GM18505 (cell line): ENCODE data around the gene HAS3.
"Not testable (repeated sequence)": the region's sequence is repeated elsewhere in the genome, so short reads cannot be mapped to it uniquely, and the experiment has no call there.

Experiments
- ATAC-seq: cut with Tn5 transposase; IDR thresholded peaks from one replicate; pipeline ENCODE4 v1.9.1; 2021; ENCODE audit not compliant: unreplicated experiment
- POLR2A ChIP-seq: IDR thresholded peaks from 4 replicates; pipeline ENCODE4 v1.6.1; 2011; ENCODE audit warnings: borderline replicate concordance; ENCODE audit not compliant: insufficient read depth, insufficient read length; ENCODE audit errors: extremely low read depth

HAS3 gene

GRCh38 chr16:69105501-69106361 lies at the start of gene HAS3:
Gene HAS3, plus strand, starts transcription at chr16:69105653. Its CDS starts 3,743 bp downstream, at chr16:69109396.
- TF ChIP-seq POLR2A = no peak
- ATAC-seq = no peak

DNA sequence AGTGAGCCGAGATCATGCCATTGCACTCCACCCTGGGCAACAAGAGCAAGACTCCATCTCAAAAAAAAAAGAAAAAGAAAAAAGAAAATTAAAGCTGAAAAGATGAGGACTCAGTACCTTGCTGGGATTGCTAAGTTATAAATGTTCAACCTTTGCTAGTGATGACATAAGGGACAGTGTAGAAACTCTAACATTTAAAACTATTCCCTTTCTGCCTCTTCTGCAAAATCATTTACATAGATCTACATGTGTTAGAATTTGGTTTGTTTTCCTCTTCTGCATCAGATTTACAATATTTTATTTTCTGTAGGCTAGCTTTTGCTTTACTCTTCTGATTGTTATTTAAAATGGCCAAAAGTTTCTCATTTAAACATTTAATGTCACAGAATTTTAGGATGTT lies 49.5 kb upstream of the HAS3 start:
- no peak for TF ChIP-seq POLR2A
- no peak for ATAC-seq

DNA sequence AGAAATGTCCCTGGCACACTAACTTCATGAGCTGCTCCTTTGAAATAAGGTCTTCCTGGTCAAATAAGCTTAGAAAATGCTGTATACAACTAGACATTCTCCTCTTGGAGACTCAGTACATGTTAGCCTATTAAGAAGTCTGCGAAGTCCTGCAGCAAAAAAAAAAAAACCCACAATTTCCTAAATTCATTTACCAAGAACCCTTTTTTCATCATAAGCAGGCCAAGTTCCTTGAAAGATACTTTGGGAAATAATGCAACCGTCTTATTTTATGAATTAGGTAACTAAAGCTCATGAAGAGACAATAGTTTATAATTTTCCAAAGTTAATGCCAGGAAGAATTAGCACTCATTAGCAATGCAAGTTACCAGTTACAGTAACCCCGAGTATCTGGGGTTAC lies 49.0 kb upstream of the HAS3 start:
- no peak for ATAC-seq
- no peak for TF ChIP-seq POLR2A

GRCh38 chr16:69057400-69058378 lies 47.8 kb upstream of the HAS3 start:
- no peak for TF ChIP-seq POLR2A
- ATAC-seq = no peak

DNA sequence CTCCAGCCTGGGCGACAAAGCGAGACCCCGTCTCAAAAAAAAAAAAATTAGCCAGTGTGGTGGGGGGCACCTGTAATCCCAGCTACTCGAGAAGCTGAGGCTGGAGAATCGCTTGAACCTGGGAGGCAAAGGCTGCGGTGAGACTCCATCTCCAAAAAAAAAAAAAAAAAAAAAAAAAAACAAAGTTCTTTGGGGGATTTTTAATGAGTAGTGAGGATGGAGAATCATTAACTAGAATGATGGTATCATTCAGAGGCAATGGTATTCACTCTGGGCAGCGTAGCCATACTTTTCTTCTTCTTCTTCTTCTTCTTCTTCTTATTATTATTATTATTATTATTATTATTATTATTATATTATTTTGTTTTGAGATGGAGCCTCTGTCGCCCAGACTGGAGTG lies 42.0 kb upstream of the HAS3 start:
- not testable (repeated sequence) for ATAC-seq

GRCh38 chr16:69064124-69064763 lies 41.2 kb upstream of the HAS3 start:
- ATAC-seq = no peak
- no peak for TF ChIP-seq POLR2A

DNA sequence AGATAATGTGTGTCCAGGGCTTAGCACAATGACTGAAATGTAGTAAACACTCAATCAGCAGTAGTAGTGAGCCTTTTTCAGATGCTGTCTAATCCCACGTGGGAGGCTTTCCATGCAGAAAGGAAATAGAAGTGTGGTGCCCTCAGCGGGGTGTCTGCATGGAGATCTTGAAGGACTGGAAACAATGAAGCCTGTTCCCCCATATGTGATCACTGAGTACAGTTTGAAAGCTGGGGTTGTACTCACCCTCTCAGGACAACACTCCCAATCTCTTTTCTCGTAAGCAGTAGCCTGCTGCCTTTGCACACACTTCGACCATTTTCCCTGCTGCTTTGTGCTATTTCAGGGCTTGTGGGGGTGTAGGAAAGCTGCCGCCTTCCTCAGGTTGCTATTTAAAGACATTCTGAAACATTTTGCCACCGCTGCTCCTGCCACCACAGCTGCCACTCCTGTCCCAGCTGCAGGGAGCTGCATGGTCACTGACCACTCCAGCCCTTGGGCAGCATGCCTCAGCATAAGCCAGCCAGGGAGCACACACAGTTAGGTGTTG lies 40.6 kb upstream of the HAS3 start:
- ATAC-seq = no peak
- no peak for TF ChIP-seq POLR2A

- no peak for ATAC-seq
- TF ChIP-seq POLR2A = no peak
Observed at GRCh38 chr16:69069504-69069903, 35.9 kb upstream of the HAS3 start.

DNA sequence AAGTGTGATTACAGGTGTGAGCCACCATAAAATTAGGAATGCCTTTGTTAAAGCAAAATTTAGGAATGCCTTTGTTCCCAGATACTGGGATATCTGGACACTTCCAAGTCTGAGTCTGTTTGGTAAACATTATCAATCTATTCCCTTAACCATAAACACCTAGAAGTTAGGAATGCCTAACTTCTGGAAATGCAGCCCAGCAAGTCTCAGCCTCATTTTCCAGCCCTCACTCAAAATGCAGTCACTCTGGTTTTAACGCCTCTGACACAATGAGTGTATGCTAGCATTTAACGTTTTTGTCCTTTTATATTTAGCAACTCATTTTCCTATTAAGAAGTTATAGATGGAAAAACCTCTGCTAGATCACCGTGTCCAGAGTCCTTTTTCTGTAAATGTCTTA lies 34.4 kb upstream of the HAS3 start:
- ATAC-seq = no peak
- no peak for TF ChIP-seq POLR2A

DNA sequence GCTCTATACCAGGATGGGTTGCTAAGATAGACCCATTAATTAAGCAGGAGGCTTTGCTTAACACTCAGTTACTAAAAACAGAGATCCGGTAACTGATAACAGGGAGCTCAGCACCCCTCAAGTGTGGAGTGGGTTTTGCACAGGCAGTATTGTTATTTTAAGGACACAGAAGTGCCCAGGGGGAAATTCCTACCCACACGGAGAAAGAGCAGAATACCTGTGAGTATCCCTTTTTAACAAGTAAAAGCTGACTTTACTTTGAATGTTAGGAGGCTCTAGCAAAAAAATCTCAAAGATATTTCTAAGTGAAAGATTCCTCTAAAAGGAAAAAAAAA lies 32.8 kb upstream of the HAS3 start:
- TF ChIP-seq POLR2A = no peak
- ATAC-seq = no peak

- no peak for ATAC-seq
- TF ChIP-seq POLR2A = no peak
Observed at GRCh38 chr16:69073181-69073702, 32.2 kb upstream of the HAS3 start.

DNA sequence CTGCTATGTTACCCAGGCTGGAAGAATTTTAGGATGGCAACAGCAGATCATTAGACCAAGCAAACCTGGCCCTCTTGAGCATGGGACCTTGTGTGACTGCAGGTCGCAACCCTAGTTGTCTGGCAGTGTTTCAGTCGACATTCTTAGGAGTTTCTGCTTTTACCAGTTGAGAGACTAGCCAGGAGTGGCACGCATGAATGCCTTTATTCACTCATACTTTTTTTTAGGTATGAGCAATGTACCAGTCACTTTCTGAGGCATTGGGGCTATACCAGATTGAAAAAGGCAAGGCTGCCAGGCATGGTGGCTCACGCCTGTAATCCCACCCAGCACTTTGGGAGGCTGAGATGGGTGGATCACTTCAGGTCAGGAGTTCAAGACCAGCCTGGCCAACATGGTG lies 28.2 kb upstream of the HAS3 start:
- no peak for ATAC-seq
- no peak for TF ChIP-seq POLR2A

- no peak for TF ChIP-seq POLR2A
- no peak for ATAC-seq
Observed at GRCh38 chr16:69078073-69078472, 27.4 kb upstream of the HAS3 start.
